DOHH2 (cell line): ENCODE measurements around the gene UGCG.

ENCODE experiments used
- CTCF ChIP-seq: fragments of 200-600 bp; sonication (generic); IDR thresholded peaks from one replicate; pipeline ENCODE4 v1.5.1; 2014; ENCODE audit warnings: antibody characterized with exemption, mild to moderate bottlenecking, low read depth, low read length; ENCODE audit not compliant: poor library complexity, severe bottlenecking
- EZH2phosphoT487 ChIP-seq: fragments of 200-600 bp; sonication (generic); IDR thresholded peaks from 2 replicates; pipeline ENCODE4 v1.6.1; 2017; ENCODE audit warnings: borderline replicate concordance, mild to moderate bottlenecking, antibody characterized with exemption, low read length, moderate library complexity, mixed read lengths

GRCh38 chr9:111904891-111905291, 8.3 kb downstream of the UGCG start:
- TF ChIP-seq CTCF (no peak), EZH2phosphoT487 (no peak)
